VCaP (cell line): ENCODE data around the gene HOXA5.

Experiments
- H3K27ac ChIP-seq: fragments of 450-650 bp; 2 replicates; pipeline ENCODE4 v1.5.1; 2017
- CTCF ChIP-seq: fragments of 450-650 bp; conservative IDR thresholded peaks from 2 replicates; pipeline ENCODE4 v1.5.1; 2017; ENCODE audit warnings: mild to moderate bottlenecking, moderate library complexity

The HOXA5 gene

GRCh38 chr7:27128776-27129728 is 14.4 kb downstream of the HOXA5 start:
- no peak overlapping the region for H3K27ac ChIP-seq
- no peak for TF ChIP-seq CTCF

- no peak overlapping the region for H3K27ac ChIP-seq
- TF ChIP-seq CTCF: no peak
Measured at GRCh38 chr7:27128034-27128433, 15.4 kb downstream of the HOXA5 start.

GRCh38 chr7:27126596-27127327 is 16.7 kb downstream of the HOXA5 start:
- no peak overlapping the region for H3K27ac ChIP-seq
- no peak for TF ChIP-seq CTCF

- no peak overlapping the region for H3K27ac ChIP-seq
- TF ChIP-seq CTCF: no peak
Measured at GRCh38 chr7:27125986-27126394, 17.5 kb downstream of the HOXA5 start.

GRCh38 chr7:27124902-27125689 is 18.4 kb downstream of the HOXA5 start:
- TF ChIP-seq CTCF: no peak
- H3K27ac ChIP-seq: no peak overlapping the region

GRCh38 chr7:27124096-27124901 is 19.2 kb downstream of the HOXA5 start:
- no peak for TF ChIP-seq CTCF
- no peak overlapping the region for H3K27ac ChIP-seq
